GM21528 (cell line): ENCODE measurements around the gene GPR4.
"Not testable (repeated sequence)": the region's sequence is repeated elsewhere in the genome, so short reads cannot be mapped to it uniquely, and the experiment has no call there.

Experiments
- ATAC-seq: cut with Tn5 transposase; IDR thresholded peaks from one replicate; pipeline ENCODE4 v1.9.1; 2021; ENCODE audit warnings: mild to moderate bottlenecking, moderate library complexity; ENCODE audit not compliant: unreplicated experiment, low FRiP score

The GPR4 gene

GRCh38 chr19:45628219-45628618, 26.2 kb upstream of the GPR4 start:
- ATAC-seq: not testable (repeated sequence)

DNA sequence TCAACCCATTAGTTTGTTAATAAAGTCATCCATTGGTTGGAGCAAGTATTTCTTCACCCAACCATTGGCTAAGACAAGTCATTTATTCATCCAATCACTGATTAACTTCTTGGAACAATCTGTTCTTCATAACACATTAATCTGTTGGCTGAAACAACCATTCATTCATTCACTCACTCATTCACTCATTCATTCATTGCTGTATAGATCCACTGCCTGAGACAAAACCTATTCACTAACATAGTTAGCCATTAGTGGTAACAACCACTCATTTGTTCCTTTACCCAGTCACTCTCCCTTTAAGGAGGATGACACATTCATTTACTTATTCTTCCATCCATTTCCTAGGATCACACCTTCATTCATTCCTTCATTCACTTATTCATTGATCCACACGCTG, 22.0 kb upstream of the GPR4 start:
- no peak for ATAC-seq

DNA sequence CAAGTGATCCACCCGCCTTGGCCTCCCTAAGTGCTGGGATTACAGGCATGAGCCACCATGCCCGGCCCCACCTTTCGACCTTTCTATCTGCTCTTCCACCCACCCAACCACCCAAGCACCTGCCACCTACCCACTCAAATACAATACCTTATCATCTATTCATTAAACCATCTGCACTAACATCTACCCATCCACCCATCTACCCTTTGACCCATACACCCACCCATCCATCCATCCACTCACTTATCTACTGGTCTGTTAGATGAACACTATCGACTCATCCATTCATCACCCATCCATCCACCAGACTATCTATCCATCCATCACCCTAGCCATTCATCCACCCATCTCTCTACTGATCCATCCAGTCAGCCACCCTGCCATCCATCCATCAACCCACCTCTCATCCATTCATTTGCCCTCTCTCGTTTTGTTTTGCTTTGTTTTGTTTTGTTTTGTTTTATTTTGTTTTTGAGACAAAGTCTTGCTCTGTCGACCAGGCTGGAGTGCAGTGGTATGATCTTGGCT, 20.0 kb upstream of the GPR4 start:
- ATAC-seq: no peak

DNA sequence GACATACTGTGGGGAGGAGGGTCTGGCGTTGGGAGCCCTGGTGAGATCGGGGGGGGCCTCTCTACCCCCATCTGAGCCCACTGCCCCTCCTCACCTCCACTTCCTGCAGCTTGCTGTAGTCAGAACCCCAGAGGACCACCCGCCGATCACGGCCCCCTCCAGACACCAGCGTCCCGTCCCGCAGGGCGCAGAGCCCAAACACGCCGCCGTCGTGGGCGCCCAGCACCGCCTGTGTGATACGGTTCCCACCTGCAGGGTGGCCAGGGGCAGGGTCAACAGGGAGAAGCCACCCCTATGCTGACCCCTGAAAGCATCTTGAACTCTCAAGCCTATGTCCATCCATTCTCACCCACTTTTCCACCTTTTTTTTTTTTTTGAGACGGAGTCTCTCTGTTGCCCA, 19.4 kb upstream of the GPR4 start:
- ATAC-seq: no peak

DNA sequence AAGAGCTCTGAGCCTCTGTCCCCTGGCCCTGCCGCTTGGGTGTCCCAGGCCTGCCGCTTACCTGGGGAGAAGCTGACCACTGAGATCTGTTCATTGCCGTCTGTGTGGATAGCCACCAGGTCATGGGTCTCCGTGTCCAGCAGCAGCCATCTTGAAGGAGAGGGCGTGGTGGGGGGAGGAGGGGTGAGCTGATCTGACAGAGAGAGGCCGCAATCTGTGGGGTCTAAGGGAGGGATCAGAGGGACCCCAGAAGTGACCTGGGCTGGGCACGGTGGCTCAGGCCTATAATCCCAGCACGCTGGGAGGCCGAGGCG, 14.6 kb upstream of the GPR4 start:
- ATAC-seq: no peak

GRCh38 chr19:45615795-45616703, 14.0 kb upstream of the GPR4 start:
- ATAC-seq: no peak

DNA sequence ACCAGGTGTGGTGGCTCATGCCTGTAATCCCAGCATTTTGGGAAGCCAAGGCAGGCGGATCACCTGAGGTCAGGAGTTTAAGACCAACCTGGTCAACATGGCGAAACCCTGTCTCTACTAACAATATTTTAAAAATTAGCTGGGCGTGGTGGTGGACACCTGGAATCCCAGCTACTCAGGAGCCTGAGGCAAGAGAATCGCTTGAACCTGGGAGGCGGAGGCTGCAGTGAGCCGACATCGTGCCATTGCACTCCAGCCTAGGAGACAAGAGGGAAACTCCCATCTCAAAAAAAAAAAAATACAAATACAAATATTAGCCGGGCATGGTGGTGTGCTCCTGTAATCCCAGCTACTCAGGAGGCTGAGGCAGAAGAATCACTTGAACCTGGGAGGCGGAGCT, 13.0 kb upstream of the GPR4 start:
- not testable (repeated sequence) for ATAC-seq

DNA sequence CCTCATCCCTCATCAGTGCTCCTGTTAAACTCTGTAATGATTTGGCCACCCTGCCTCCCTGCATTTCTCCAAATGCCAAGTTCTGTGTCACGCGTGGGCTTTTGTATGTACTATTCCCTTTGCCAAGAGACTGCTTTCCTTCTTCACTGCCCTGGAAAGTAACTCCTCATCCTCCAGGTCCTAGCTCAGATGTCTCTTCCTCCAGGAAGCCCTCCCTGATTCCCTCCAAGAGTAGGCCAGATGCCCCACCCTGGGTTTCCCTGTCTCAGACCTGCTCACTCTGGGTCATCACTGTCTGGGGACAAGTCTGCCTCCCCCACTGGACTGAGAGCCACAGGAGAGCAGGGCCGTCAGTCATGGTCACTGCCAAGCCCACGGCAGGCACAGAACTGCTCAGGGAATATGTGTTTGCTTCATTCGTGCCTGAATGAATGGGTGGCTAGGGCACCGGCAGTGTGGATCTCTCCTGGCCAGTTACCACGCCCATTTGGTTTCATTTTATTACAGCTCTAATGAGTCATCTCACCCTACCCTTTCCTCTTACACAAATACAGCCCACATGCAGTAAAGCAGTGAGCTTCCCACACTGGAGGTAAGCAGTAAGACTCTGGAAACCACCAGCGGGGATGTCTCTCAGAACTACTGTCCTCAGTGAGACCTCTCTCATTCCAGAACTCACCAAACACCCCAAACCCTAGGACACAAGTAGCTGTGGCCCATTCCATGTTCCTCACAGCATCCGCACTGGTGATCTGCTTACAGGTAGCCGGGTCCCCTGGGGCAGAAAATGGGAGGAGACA, 12.1 kb upstream of the GPR4 start:
- ATAC-seq: no peak

DNA sequence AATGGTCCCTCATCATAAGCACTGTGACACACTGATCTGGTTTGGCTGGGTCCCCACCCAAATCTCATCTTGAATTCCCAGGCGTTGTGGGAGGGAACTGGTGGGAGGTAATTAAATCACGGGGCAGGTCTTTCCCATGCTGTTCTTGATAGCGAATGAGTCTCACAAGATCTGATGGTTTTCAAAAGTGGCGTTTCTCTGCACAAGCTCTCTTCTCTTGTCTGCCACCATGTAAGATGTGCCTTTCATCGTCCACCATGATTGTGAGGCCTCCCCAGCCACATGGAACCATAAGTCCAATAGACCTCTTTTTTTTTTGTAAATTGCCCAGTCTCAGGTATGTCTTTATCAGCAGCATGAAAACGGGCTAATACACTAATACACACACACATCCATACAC, 6.9 kb upstream of the GPR4 start:
- no peak for ATAC-seq

- no peak for ATAC-seq
These were observed 5.3 kb upstream of the GPR4 start for GRCh38 chr19:45607071-45608029.

- ATAC-seq: no peak
These were observed 897 bp downstream of the GPR4 start for GRCh38 chr19:45601115-45601514.

DNA sequence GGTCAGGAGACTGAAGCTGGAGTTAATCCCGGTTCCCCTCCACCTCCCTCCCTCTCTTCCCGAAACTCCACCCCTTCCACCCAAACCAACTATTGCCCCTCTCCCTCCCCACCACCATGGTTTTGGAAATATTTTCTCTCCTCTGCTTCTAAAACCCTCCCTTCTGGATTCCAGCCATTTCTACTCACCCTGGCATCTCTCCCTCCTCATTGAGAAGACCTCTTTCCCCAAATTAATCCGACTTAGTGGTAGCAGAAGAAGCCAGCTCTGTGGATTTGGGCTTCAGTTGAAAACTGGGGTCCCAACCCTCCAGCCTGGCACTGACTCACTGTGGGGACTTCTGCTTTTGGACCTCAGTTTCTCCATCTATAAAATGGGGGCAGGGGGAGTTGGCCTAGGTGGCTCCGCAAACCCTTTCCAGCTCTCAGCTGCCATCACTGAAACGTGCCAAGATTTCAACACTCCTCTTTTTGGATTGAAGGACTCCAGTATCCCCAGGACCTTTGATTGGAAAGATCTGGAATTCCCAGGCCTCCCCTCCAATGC, 1.6 kb downstream of the GPR4 start:
- ATAC-seq: no peak

GRCh38 chr19:45599286-45599685, 2.7 kb downstream of the GPR4 start:
- no peak for ATAC-seq

- ATAC-seq: no peak
These were observed 3.6 kb downstream of the GPR4 start for GRCh38 chr19:45598267-45599001.

- no peak for ATAC-seq
These were observed 4.4 kb downstream of the GPR4 start for GRCh38 chr19:45597425-45598111.

DNA sequence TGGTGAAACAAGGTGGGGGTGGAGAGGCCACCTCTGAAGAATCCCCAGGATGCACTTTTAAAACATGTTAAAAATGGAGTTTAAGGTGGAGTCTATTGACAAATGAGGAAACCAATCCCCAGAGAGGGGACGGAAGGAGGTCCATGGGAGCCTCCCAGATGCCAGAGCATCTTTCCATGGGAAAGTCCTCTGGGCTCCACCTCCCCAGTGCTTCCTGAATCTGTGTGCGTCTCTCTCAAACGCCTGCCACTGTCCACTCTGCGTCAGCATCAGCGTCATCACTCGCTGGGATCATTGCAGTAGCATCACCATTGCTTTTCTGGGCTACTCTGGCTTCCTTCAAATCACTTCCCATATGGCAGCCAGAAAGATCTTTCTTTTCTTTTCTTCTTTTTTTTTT, 6.2 kb downstream of the GPR4 start:
- no peak for ATAC-seq

GRCh38 chr19:45593520-45593919, 8.5 kb downstream of the GPR4 start:
- ATAC-seq: no peak

GRCh38 chr19:45592366-45592765, 9.6 kb downstream of the GPR4 start:
- ATAC-seq: no peak

GRCh38 chr19:45591638-45592005, 10.4 kb downstream of the GPR4 start:
- no peak for ATAC-seq
